GM18499 (cell line): ENCODE data around the gene FMO2.

Experiments
- ATAC-seq: cut with Tn5 transposase; IDR thresholded peaks from one replicate; pipeline ENCODE4 v1.9.1; 2021; ENCODE audit warnings: moderate number of reproducible peaks; ENCODE audit not compliant: insufficient read depth, unreplicated experiment

Gene FMO2

GRCh38 chr1:171185091-171185490, at the start of gene FMO2:
FMO2 (plus strand) TSS chr1:171185300; CDS start chr1:171185714, 414 bp downstream.
- no peak for ATAC-seq

GRCh38 chr1:171137580-171137979, 47.5 kb upstream of the FMO2 start:
- no peak for ATAC-seq

GRCh38 chr1:171138980-171139379, 46.1 kb upstream of the FMO2 start:
- no peak for ATAC-seq

- no peak for ATAC-seq
These were observed 45.2 kb upstream of the FMO2 start for GRCh38 chr1:171139890-171140289.

- ATAC-seq = no peak
These were observed 44.7 kb upstream of the FMO2 start for GRCh38 chr1:171140401-171140800.

GRCh38 chr1:171140956-171141687, 44.0 kb upstream of the FMO2 start:
- no peak for ATAC-seq

GRCh38 chr1:171141688-171142415, 43.2 kb upstream of the FMO2 start:
- ATAC-seq = no peak

GRCh38 chr1:171142416-171143385, 42.4 kb upstream of the FMO2 start:
- ATAC-seq = no peak

GRCh38 chr1:171150156-171150555, 34.9 kb upstream of the FMO2 start:
- no peak for ATAC-seq

GRCh38 chr1:171152549-171152948, 32.6 kb upstream of the FMO2 start:
- ATAC-seq = no peak

GRCh38 chr1:171155484-171155883, 29.6 kb upstream of the FMO2 start:
- ATAC-seq = no peak

GRCh38 chr1:171158096-171158495, 27.0 kb upstream of the FMO2 start:
- no peak for ATAC-seq

GRCh38 chr1:171158551-171158950, 26.5 kb upstream of the FMO2 start:
- no peak for ATAC-seq

- no peak for ATAC-seq
These were observed 26.0 kb upstream of the FMO2 start for GRCh38 chr1:171159148-171159547.

- ATAC-seq = no peak
These were observed 24.9 kb upstream of the FMO2 start for GRCh38 chr1:171160211-171160610.

- ATAC-seq = no peak
These were observed 24.3 kb upstream of the FMO2 start for GRCh38 chr1:171160639-171161354.

GRCh38 chr1:171161431-171161830, 23.7 kb upstream of the FMO2 start:
- ATAC-seq = no peak

- ATAC-seq = no peak
These were observed 18.7 kb upstream of the FMO2 start for GRCh38 chr1:171166361-171166760.

- ATAC-seq = no peak
These were observed 17.3 kb upstream of the FMO2 start for GRCh38 chr1:171167785-171168184.

- ATAC-seq = no peak
These were observed 12.6 kb upstream of the FMO2 start for GRCh38 chr1:171172471-171172870.
